ENCODE measurements around the gene COPE. TPM values are rescaled to one million over a fixed set of nuclear protein-coding genes. Genes with fewer than 3 reads are reported as not detected.

Gene COPE
- total and polyA plus RNA-seq, 2 of the 4 experiments (the other 2 are of a cell fraction) = 347 to 461 TPM

GRCh38 chr19:18852648-18853047, 66.5 kb downstream of the COPE start:
- Histone ChIP-seq H2BK20ac (ENCODE audit: low read depth, low read length) (no peak overlapping the region), H2AK9ac (replicated peaks; ENCODE audit: low read depth, low read length, poor library complexity) (no peak overlapping the region), H3K4ac (ENCODE audit: low read depth, low read length) (no peak overlapping the region), H3K4me3 (ENCODE audit: insufficient read depth, low read depth, low read length) (no peak overlapping the region), H4K5ac (ENCODE audit: low read depth, low read length) (no peak overlapping the region), H3K27ac (ENCODE audit: insufficient read depth, low read length) (no peak overlapping the region), H4K91ac (ENCODE audit: insufficient read depth, low read depth, low read length) (no peak overlapping the region), H3K9me3 (ENCODE audit: control insufficient read depth, insufficient read depth, low read length) (no peaks in the 10 kb centered on the region), H3K36me3 (ENCODE audit: control insufficient read depth, insufficient read depth, low read length) (peaks cover 75% of the 10 kb centered on the region), H2BK15ac (ENCODE audit: low read depth, low read length) (no peak overlapping the region), H3K9me1 (ENCODE audit: insufficient read depth, low read length) (no peaks in the 10 kb centered on the region), H2BK5ac (ENCODE audit: low read depth, low read length, poor library complexity, severe bottlenecking) (no peak overlapping the region), H3K18ac (ENCODE audit: low read depth, low read length) (no peak overlapping the region), H3K9ac (ENCODE audit: low read depth, low read length) (no peak overlapping the region), H2BK120ac (ENCODE audit: low read depth, low read length) (no peak overlapping the region), H3K56ac (ENCODE audit: extremely low read depth, insufficient read depth, low read length) (no peak overlapping the region), H4K20me1 (ENCODE audit: insufficient read depth, low read length) (peaks cover 51% of the 10 kb centered on the region), H2AFZ (replicated peaks; ENCODE audit: low read length, poor library complexity) (no peak overlapping the region), H3K14ac (replicated peaks; ENCODE audit: low read depth, low read length) (no peak overlapping the region), H4K8ac (ENCODE audit: low read depth in 2 of 2, low read length in 2 of 2) (no peak overlapping the region), H3K4me2 (ENCODE audit: low read depth, low read length) (no peak overlapping the region), H3K79me1 (ENCODE audit: low read depth in 1 of 2, low read length in 2 of 2) (peaks cover 30 to 83% of the 10 kb centered on the region in 2 experiments), H3K23ac (ENCODE audit: low read depth, low read length) (no peak overlapping the region), H3K4me1 (ENCODE audit: control insufficient read depth, insufficient read depth, low read length) (peaks cover 8% of the 10 kb centered on the region; the same call in 1 of the 2 replicates), H3K27me3 (ENCODE audit: control insufficient read depth, insufficient read depth, low read length) (no peaks in the 10 kb centered on the region), H2AK5ac (ENCODE audit: low read depth, low read length) (no peak overlapping the region)
- ChIA-PET POLR2A (ENCODE audit: unreplicated experiment) (no interaction called here), CTCF (no interaction called here)
- TF ChIP-seq MAFK (IDR thresholded peaks at IDR 0.05; ENCODE audit: low read depth, low read length) = no peak
- no peak for TF ChIP-seq RCOR1 (IDR thresholded peaks at IDR 0.05; ENCODE audit: insufficient replicate concordance, low read length)
- no peak for TF ChIP-seq RFX5 (IDR thresholded peaks at IDR 0.05; ENCODE audit: low read depth, low read length)
- dilution Hi-C loops (cut with HindIII; ENCODE audit: low sequenced_read_pairs, unreplicated experiment) (no loop called here), intact Hi-C loops (cut with micrococcal nuclease) (no loop called here), in situ Hi-C loops (cut with MboI; ENCODE audit: low sequenced_read_pairs) (loop anchor here (5.0 kb wide), 1 partner anchor 400 kb away; no protein-coding TSS in a partner anchor)
- no peak for ATAC-seq (ENCODE audit: low read depth)
- no TSS peak for BruUV-seq (replicated peaks)
- WGBS, 2 experiments (ENCODE audit: extremely low coverage in 2 of 2, insufficient read length in 1 of 2) = 90% methylated on average over 6 of the region's 12 CpGs; no CpG with 5 or more reads in 1 of the 2 experiments
- no peak for DNase-seq
